Activated T-cell treated with anti-CD3 and anti-CD28 coated beads for 48 hours (primary cell): ENCODE measurements around the gene ZNF747.

Source experiments
- DNase-seq: peaks from one replicate; pipeline ENCODE4 v3.0.0-alpha.2; 2020; ENCODE audit warnings: low read depth

The ZNF747 gene

DNA sequence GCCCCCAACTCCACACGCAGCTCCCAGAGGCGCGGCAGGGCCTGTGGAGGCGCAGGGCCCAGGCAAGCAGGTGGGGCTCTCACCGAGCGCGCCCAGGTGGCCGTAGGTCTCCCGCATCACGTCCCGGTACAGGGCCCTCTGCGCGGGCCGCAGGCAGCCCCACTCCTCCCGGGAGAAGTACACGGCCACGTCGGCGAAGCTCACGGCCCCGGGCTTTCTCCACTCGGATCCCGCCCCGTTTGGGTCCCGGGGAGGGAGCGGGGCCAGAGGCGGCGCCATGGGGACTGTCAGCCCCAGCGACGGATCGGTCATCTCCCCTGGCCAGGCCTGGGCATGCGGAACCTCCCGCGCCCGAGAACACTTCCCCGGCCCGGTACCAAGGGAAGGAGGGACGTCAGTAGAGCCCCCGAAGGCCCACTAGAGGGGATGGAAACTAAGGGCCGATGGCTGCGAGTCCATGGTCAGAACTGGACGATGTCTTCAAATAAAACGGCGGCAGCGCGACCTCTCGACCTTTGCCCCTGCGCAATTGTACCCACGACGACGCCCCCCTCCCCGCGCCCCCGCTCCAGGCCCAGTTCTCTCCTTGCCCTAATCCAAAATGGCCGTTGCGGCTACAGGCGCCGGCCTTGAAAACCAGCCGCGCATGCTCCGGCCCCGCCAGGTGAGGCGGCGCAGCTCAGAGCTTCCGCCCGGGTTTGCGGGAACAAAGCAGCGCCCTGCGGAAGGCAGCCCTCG, at the start of gene ZNF747:
ZNF747 (minus strand) TSS at position 491 of the 738 bp plus-strand sequence; CDS start at position 312, 179 bp downstream.
- DNase-seq, result peak; percentile 88

DNA sequence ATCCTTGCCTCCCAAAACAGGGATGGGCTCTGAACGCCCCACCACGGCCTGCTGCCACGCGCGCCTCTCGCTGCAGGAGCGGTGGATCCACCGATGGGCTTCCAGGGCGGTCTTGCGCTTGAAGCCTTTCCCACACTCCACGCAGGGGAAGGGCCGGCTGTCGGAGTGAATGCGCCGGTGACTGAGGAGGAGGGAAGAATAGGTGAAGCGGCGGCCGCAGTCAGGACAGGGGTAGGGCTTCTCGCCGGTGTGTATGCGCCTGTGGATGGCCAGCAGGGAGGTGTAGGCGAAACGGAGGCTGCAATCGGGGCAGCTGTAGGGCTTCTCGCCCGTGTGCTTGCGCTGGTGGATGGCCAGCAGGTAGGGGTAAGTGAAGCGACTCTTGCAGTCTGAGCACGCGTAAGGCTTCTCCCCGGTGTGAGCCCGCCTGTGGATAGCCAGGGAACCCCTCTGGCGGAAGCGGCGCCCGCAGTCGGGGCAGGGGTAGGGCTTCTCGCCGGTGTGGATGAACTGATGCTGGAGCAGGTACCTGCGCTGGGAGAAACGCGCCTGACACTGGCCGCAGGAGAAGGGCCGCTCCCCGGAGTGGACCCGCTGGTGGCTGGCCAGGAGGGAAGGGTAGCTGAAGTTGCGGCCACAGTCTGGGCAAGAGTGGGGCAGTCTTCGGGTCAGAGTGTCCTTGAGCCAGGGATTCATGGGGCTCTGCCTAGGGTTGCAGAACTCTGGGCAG, 48.1 kb upstream of the ZNF747 start:
- DNase-seq, result no peak

DNA sequence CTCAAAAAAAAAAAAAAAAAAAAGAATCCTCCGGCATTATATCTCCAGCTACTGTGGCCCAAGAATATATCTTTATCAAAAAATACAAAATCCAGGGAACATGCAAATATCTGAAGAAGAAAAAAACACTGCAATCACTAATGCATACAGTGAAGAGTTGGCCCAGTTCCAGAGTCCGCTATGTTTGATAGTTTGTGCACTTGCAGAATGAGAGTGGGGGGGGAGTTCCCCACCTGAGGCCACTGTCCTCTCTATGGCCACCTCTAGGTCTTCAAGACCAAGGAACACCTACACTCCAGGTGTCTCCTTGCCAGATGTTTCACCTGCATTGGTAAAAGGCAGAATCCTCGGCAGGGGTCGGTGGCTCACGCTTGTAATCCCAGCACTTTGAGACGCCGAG, 46.8 kb upstream of the ZNF747 start:
- DNase-seq, result no peak

DNA sequence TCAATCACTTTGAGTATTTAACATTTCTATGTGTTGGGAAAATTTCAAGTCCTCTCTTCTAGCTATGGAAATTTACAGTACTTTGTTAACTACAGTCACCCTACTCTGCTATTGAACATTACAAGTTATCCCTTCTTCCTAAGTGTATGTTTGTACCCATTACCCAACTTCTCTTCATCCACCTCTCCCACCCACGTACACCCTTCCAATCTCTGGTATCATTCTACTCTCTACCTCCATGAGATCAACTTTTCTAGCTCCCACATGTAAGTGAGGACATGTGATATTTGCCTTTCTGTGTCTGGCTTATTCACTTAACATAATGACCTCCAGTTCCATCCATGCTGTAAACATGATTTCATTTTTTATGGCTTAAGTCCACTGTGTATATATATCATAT, 40.0 kb upstream of the ZNF747 start:
- no peak for DNase-seq

DNA sequence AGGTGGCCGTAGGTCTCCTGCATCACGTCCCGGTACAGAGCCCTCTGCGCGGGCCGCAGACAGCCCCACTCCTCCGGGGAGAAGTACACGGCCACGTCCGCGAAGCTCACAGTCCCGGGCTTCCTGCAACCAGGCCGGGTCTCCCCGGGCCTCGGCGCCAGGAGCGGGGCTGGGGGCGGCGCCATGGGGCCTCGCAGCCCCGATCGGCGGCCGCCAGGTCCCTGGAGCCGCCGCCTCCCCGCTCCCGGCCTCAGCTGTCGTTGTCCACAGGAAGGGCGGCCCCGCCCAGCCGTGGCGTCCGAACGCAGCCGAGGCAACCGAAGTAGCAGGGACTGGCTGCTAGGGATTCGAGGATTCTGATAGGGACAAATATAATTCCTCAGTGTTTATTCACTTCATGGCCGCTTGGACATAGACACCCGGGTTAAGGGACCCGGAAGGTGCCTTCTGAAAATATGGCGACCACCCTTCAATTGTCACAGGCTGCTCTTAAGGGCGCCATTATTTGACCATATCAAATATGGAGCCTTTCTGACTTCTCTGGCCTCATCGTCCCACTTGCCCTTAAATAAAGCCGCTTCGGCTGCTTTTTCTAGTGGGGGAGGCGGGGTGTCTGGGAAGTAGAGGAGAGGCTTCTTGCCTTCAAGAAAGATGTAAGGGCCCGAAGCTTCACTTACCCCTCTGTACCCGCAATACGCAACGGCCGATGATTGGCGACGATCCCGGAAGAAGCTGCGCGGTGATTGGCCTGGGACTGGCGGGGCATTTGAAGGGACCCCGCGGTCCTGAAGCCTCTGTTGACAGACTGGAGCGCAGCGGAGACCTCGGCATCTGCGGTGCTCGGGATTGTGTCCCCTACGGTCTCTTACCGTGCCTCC, 37.0 kb upstream of the ZNF747 start, which contains the start of gene ZNF688:
ZNF688 (minus strand) TSS at position 270 of the 878 bp plus-strand sequence; CDS start at position 185, 85 bp downstream.
- DNase-seq, result peak; percentile 86

DNA sequence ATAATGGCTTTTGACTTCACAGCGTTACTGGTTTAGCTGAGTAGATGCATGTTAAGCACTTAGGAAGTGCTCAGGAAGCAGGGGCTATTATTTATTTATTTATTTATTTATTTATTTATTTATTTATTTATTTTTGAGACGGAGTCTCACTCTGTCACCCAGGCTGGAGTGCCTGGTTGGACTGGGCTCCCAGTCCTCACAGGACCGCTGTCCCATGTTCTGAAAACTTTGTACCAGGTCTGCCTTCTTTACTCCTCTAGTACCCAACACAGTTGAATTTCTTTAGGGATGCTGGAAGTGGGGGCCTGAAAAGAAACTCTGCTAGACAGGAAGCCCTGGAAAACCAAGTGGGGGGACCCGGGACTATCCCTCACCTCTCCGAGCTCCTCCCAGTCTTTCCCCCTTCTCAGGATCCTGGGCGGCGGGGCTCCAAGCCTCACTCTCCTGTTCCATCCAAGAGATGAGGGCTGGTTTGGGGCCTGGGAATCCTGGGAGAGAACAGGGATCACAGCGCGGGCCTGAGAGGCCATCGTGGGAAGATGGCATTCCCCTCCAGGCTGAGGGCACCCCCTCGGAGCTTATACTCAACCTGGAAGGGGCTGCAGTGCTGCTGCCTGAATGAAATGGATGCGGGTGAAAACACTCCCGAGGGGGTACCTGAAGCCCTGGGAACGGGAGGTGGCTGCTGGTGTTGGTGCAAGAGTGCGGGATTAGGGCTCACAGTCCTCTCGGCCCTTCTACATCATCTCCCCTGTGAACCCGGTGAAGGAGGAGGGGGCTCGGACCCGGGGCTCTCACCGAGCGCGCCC, 36.2 kb upstream of the ZNF747 start:
- no peak for DNase-seq

DNA sequence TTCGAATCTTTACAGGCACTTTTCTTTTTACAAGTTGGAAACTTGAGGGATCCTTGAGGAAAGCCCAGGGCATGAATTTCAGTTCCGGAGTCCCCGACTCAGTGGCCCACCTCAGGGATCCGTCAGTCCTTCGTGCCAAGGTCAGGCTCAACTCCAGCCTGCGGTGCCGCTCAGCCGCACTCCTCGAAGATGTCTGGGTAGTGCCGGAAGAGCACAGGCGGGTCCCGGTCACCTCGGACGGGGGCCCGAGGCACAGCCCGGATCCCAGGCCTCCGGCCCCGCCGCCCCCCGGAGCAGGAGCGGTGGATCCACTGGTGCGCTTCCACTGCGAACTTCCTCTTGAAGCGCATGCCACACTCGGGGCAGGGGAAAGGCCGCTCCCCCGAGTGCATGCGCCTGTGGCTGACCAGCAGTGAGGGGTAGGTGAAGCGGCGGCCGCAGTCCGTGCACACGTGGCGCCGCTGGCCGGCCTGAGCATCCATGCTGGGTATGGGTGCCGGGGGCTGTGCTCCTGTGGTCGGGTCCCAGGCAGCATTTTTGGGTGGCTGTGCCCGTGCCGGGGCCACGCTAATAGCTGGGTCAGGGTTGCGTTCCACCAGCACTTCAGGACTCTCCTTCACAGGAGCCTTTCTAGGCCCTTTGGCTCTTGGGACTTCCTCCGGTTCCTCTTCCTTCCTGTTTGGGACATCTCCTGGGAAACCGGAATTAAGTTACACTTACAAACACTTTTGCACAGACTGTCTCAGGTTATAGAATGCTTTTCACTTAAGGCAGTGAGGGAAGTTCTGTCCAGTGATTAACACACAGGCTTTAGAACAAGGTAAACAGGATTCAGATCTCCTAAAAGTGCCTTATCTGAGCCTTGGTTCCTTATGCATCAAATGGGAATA, 35.3 kb upstream of the ZNF747 start:
- no peak for DNase-seq

DNA sequence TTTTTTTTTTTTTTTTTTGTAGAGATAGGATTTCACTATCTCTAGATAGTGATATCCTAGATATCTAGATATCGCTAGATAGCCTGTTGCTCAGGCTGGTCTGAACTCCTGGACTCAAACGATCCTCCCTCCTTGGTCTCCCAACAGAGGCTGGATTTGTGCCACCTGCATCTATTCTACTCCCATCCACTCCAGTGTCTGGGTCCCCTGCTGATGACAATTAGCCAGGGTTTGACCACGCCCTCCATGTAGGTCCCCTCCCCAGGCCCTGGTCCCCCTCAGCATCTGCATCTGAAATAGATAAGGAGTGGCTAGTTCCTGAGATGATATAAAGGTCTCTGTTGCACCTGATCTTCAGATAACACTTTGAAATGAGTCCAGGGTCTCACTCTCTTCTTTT, 34.6 kb upstream of the ZNF747 start:
- no peak for DNase-seq

DNA sequence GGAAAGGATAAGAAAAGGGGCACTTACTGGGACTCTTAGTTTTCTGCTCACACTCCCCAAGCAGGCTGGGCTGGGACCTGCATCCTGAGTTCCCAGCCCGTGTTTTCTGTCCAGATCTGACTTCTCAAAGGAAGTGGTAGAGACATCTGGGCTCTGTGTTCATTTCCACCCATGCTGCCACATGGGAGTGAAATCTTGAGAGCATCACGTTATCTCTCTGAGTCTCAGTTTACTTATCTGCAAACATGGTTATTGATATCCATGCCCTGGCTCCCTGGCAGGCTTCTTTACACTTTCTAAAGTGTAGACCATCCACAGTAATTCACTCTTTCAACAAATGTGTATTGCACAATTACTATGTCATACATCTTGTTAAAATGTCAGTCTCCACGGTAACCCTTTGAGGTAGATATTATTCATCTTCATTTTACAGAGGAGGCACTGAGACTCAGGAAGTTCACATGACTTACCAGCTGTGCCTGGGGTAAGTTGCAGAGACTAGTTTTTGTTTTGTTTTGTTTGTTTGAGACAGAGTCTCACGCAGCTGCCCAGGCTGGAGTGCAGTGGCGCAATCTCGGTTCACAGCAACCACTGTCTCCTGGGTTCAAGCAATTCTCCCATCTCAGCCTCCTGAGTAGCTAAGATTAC, 33.5 kb upstream of the ZNF747 start:
- no peak for DNase-seq

DNA sequence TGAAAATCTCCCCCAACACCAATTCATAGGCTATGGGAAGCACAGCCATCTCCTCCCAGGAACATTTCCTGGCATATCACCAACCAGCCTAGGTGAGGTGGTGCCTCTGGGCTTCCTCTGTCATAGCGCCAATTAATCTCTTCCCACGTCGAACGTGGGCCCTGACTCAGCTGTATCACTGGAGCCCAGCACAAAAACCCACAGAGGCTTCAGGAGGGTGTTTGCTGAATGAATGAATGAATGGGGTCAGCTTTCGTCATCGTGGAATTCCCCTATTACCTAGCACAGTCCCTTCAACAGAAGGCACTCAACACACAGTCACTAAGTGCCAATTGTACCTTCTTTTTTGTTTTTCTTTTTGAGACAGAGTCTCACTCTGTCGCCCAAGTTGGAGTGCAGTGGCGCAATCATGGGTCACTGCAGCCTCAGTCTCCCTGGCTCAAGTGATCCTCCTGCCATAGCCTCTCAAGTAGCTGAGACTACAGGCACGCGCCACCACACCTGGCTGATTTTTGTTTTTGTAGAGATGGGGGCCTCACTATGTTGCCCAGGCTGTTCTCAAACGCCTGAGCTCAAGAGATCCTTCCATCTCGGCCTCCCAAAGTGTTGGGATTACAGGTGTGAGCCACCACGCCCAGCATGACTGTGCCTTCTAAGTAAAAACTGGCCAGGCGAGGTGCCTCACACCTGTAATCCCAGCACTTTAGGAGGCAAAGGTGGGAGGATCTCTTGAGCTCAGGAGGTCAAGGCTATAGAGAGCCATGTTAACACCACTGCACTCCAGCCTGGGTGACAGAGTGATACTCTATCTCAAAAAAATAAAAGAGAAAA, 32.7 kb upstream of the ZNF747 start:
- no peak for DNase-seq

DNA sequence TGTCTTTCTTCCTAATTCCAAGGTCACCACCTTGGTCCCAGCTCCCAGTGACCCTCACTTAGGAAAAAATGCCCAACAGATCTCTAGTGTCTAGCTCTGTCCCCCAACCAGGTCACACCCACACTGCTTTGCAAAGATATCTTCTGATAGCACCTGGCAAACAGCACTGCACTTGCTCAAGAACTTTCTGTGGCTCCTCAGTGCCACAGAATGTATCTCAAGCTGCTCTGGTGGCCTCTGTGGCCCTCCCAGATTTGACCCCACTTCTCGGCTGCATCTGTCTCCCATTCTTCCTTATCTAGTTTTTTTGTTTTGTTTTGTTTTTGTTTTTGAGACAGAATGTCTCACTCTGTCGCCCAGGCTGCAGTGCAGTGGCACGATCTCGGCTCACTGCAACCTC, 31.9 kb upstream of the ZNF747 start:
- DNase-seq, result no peak

DNA sequence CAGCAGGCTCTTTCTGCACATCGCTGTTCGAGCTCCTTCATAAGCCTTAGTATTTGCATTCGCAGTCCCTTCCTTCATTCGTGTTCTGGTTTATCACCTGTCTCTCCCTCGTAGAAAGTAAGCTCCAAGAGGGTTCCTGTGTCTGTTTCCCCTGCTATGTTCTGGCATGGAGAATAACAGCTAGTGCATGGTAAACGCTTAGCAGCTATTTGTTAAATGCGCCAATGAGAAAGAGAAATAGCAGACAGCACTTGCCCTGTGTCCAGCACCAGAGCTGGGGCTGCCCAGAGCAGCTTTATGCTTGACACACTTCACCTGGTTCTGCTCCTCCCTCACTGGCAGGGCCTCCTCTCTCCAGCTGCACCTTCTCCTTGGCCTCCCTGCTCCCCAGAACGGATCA, 31.3 kb upstream of the ZNF747 start:
- DNase-seq, result no peak

DNA sequence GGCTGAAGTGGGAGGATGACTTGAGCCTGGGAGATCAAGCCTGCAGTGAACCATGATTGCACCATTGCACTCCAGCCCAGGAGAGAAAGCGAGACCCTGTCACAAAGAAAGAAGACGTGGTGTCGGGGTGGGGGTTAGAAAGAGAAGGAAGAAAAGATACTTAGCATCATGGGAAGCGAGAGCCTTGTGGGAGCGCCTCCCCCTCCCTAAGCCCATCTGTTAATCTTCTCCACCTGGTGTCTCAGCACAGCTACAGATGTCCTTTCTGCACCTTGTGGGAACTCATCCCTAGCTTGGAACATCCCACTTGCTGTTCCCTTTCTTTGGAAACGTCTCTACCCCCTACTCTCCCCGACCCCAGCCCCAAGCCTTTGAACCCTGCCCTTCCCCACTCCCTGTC, 30.9 kb upstream of the ZNF747 start:
- no peak for DNase-seq

DNA sequence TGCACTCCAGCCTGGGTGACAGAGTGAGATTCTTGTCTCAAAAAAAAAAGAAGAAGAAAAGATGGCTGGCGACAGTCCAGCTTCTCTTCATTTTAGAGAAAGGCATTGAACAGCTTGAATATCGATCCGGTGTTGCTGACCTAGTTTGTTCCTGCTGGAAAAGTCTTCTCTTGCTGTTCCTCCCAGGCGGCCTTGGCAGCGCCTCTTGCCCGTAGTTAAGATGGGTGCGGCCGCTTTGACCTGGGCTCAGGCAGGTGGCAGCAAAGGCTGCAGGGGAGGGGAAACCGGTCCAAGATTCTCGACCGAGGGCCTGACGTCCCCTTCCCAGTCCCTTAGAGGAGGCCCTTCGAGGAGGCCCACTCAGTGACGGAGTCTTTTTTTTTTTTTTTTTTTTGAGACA, 27.4 kb upstream of the ZNF747 start:
- no peak for DNase-seq

DNA sequence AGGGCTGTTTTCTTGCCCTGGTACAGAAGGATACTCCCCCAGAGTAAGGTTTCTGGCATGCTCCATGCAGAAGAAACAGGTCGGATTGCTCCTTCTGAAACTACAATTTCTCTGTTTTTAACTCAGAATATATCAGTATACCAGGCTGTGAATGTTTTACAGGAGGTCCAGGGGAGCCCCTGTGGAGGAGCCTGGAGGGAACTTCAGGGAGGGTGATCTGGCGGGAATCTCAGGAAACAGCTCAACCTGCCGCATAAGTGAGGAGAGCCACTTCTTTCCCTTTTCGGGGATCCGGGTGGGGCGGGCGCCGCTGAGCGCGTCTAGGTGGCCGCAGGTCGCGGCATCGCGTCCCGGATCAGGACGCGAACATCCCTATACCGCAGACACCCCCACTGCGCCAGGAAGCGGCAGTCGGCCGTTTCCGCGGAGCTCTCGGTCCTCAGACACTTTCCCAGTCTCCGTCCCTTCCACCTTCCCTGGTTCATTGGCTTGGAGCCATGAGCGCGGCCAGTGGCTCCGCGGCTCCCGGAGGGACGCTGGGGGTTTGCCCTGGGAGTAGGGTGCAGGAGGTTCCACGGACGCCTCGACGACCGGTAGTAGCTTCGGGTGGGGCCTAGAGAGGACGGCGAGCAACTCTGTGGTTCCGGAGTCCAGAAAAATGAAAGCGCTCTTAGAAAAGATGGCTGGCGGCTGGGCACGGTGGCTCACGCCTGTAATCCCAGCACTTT, 26.6 kb upstream of the ZNF747 start:
- no peak for DNase-seq

DNA sequence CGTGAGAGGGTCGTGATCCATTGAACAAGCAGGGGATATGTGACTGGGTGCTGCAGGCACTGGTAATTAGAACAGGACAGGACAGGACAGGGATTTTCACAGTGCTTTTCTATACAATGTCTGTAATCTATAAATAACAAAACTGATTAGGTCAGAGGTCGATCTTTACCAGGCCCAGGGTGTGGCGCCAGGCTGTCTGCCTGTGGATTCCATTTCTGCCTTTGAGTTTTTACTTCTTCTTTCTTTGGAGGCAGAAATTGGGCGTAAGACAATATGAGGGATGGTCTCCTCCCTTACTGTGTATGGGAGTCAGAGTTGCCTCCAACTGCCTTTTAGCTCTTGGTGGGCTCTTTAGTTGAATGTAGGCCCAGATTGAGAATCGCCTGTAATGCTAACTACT, 25.0 kb upstream of the ZNF747 start:
- DNase-seq, result no peak

DNA sequence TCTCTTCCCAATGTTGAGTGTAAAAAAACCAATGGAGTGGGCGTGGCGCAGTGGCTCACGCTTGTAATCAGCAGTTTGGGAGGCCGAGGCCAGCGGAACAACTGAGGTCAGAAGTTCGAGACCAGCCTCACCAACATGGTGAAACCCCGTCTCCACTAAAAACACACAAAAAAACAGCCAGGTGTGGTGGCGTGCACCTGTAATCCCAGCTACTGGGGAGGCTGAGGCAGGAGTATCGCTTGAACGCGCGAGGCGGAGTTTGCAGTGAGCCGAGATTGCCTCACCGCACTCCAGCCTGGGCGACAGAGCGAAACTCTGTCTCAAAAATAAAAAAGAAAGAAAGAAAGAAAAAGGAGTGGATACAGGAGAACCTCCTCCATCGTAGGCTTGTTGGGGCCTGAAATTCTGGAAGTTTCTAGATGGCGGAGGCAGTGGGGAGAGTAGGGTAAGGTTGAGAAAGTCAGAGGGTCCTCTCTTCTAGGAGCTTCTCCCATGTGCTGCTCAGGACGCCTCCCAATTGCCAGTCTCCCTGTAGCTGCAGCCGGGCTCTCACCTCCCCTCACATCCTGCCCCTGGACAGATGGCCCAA, 24.2 kb upstream of the ZNF747 start:
- no peak for DNase-seq
